AG04450 (cell line): ENCODE data around the gene IFFO2. TPM values are rescaled to one million over a fixed set of nuclear protein-coding genes. Genes with fewer than 3 reads are reported as not detected.

Source experiments
- CTCF ChIA-PET: fragments of 300-600, 350-600 bp; formaldehyde crosslinking; extraction: SDS; loops from one replicate; lab custom pipeline; 2022; ENCODE audit warnings: antibody characterized with exemption, inconsistent platforms; lab: Charles Lee
- POLR2A ChIA-PET: fragments of 350-600 bp; formaldehyde crosslinking; extraction: SDS; loops from one replicate; lab custom pipeline; 2021; ENCODE audit warnings: antibody characterized with exemption, inconsistent platforms; lab: Yijun Ruan, JAX
- DNase-seq: peaks from one replicate; pipeline ENCODE4 v3.0.0-alpha.2; 2011; ENCODE audit warnings: low read depth, low spot score
- H3K27ac ChIP-seq: one replicate; pipeline ENCODE4 v1.5.1; 2012; ENCODE audit warnings: low read depth, low read length, control low read depth
- H3K27me3 ChIP-seq: one replicate; pipeline ENCODE4 v1.6.0; 2012; ENCODE audit warnings: low read length; ENCODE audit not compliant: control insufficient read depth, insufficient read depth
- H3K4me3 ChIP-seq: 2 replicates; pipeline ENCODE4 v1.5.1; 2011; ENCODE audit warnings: mild to moderate bottlenecking, low read depth, low read length, control low read depth
- H3K9me3 ChIP-seq: 2 replicates; pipeline ENCODE4 v1.5.1; 2012; ENCODE audit warnings: low read length; ENCODE audit not compliant: control insufficient read depth, insufficient read depth
- CTCF ChIP-seq: IDR thresholded peaks from 2 replicates; pipeline ENCODE4 v1.5.1; 2011; ENCODE audit warnings: low read depth, low read length, control low read depth, inconsistent platforms
- polyA plus RNA-seq: library from polyadenylated mRNA; depleted of rRNA; stranded (reverse); fragments of >200 nt; gene quantifications from 2 replicates; pipeline ENCODE4 v1.2.3, GENCODE V29; 2011

The IFFO2 gene
- polyA plus RNA-seq, 1 experiment: 6.8 TPM

DNA sequence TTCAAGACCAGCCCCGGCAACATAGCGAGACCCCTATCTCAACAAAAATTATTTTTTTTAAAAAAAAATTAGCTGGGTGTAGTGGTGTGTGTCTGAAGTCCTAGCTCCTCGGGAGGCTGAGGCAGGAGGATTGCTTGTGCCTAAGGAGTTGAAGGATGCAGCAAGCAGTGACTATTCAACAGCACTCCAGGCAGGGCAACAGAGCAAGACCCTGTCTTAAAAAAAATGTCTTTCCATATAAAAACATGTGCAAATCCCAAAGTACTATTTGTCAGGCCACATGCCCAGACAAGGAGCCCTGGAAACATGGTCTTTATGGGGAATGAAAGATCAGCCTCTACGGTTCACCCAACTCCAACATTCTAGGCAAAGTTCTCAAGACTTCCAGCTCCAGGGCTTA is 13.3 kb downstream of the IFFO2 start:
- CTCF ChIA-PET: interaction anchor here (1.0 to 3.5 kb wide), 3 partner anchors 30 to 36 kb away, joined by 3 to 27 read pairs (median 3); no protein-coding TSS in a partner anchor
- TF ChIP-seq CTCF: no peak
- H3K27me3 ChIP-seq: no peaks in the 10 kb centered on the region
- no peaks in the 10 kb centered on the region for H3K9me3 ChIP-seq
- POLR2A ChIA-PET: interaction anchor here (0.8 kb wide), 1 partner anchor 13 kb away, joined by 3 read pairs; no protein-coding TSS in a partner anchor
- DNase-seq: no peak
- no peak overlapping the region for H3K4me3 ChIP-seq
- no peak overlapping the region for H3K27ac ChIP-seq

GRCh38 chr1:18942340-18942739 is 14.1 kb downstream of the IFFO2 start:
- TF ChIP-seq CTCF: no peak
- POLR2A ChIA-PET: interaction anchor here (0.8 kb wide), 1 partner anchor 13 kb away, joined by 3 read pairs; no protein-coding TSS in a partner anchor
- Histone ChIP-seq H3K27ac (peak overlapping the region; percentile 72), H3K4me3 (no peak overlapping the region), H3K27me3 (no peaks in the 10 kb centered on the region), H3K9me3 (no peaks in the 10 kb centered on the region)
- no peak for DNase-seq
- CTCF ChIA-PET: interaction anchor here (1.0 to 3.5 kb wide), 2 partner anchors 30 to 35 kb away, joined by 3 to 27 read pairs; no protein-coding TSS in a partner anchor

GRCh38 chr1:18941221-18942141 is 15.0 kb downstream of the IFFO2 start:
- no peak overlapping the region for H3K4me3 ChIP-seq
- TF ChIP-seq CTCF: no peak
- H3K9me3 ChIP-seq: no peaks in the 10 kb centered on the region
- peak; percentile 85 for DNase-seq
- peak overlapping the region; percentile 72 for H3K27ac ChIP-seq
- ChIA-PET POLR2A (interaction anchor here (1.4 kb wide), 1 partner anchor 15 kb away, joined by 4 read pairs; no protein-coding TSS in a partner anchor), CTCF (interaction anchor here (0.6 to 3.5 kb wide), 2 partner anchors 29 to 35 kb away, joined by 3 to 27 read pairs; no protein-coding TSS in a partner anchor)
- H3K27me3 ChIP-seq: no peaks in the 10 kb centered on the region

- Histone ChIP-seq H3K27me3 (no peaks in the 10 kb centered on the region), H3K4me3 (no peak overlapping the region), H3K27ac (peak overlapping the region; percentile 72), H3K9me3 (no peaks in the 10 kb centered on the region)
- ChIA-PET POLR2A (interaction anchor here (0.6 to 1.4 kb wide), 3 partner anchors 14 to 150 kb away, joined by 3 to 4 read pairs (median 3); no protein-coding TSS in a partner anchor), CTCF (interaction anchor here (0.6 to 3.5 kb wide), 3 partner anchors 28 to 33 kb away, joined by 3 to 27 read pairs (median 3); no protein-coding TSS in a partner anchor)
- DNase-seq: no peak
- TF ChIP-seq CTCF: no peak
These were observed 16.0 kb downstream of the IFFO2 start for GRCh38 chr1:18940303-18941020.
